ENCODE data around the gene DLG5.

Gene DLG5

GRCh38 chr10:77820349-77820748, 106.2 kb downstream of the DLG5 start:
- no peak for DNase-seq (ENCODE audit: low read depth in 3 of 3)

GRCh38 chr10:77819210-77820112, 107.1 kb downstream of the DLG5 start:
- DNase-seq (ENCODE audit: low read depth in 3 of 3), result no peak

GRCh38 chr10:77818378-77818777, 108.2 kb downstream of the DLG5 start:
- DNase-seq (ENCODE audit: low read depth in 3 of 3), result no peak

GRCh38 chr10:77817541-77817940, 109.0 kb downstream of the DLG5 start:
- no peak for DNase-seq (ENCODE audit: low read depth in 3 of 3)

GRCh38 chr10:77816311-77816710, 110.2 kb downstream of the DLG5 start:
- DNase-seq (ENCODE audit: low read depth in 3 of 3), result no peak

GRCh38 chr10:77812741-77813140, 113.8 kb downstream of the DLG5 start:
- no peak for DNase-seq (ENCODE audit: low read depth in 3 of 3)

- DNase-seq (ENCODE audit: low read depth in 3 of 3), result no peak
Observed at GRCh38 chr10:77811831-77812430, 114.6 kb downstream of the DLG5 start.

GRCh38 chr10:77810446-77811335, 115.9 kb downstream of the DLG5 start:
- no peak for DNase-seq (ENCODE audit: low read depth in 3 of 3)

- no peak for DNase-seq (ENCODE audit: low read depth in 3 of 3)
Observed at GRCh38 chr10:77809336-77809735, 117.2 kb downstream of the DLG5 start.

GRCh38 chr10:77807706-77808105, 118.8 kb downstream of the DLG5 start:
- no peak for DNase-seq (ENCODE audit: low read depth in 3 of 3)

- DNase-seq (ENCODE audit: low read depth in 3 of 3), result no peak
Observed at GRCh38 chr10:77806511-77807157, 119.9 kb downstream of the DLG5 start.

GRCh38 chr10:77805676-77806075, 120.9 kb downstream of the DLG5 start:
- DNase-seq (ENCODE audit: low read depth in 3 of 3), result no peak

GRCh38 chr10:77804371-77804770, 122.2 kb downstream of the DLG5 start:
- DNase-seq (ENCODE audit: low read depth in 3 of 3), result no peak

- DNase-seq (ENCODE audit: low read depth in 3 of 3), result peak in 1 of 3 experiments; percentile 5
Observed at GRCh38 chr10:77801474-77802161, 124.9 kb downstream of the DLG5 start.

GRCh38 chr10:77800738-77801266, 125.8 kb downstream of the DLG5 start:
- DNase-seq (ENCODE audit: low read depth in 3 of 3), result no peak

- no peak for DNase-seq (ENCODE audit: low read depth in 3 of 3)
Observed at GRCh38 chr10:77800320-77800719, 126.2 kb downstream of the DLG5 start.

GRCh38 chr10:77799352-77799751, 127.2 kb downstream of the DLG5 start:
- DNase-seq (ENCODE audit: low read depth in 3 of 3), result no peak

- DNase-seq (ENCODE audit: low read depth in 3 of 3), result no peak
Observed at GRCh38 chr10:77798940-77799339, 127.6 kb downstream of the DLG5 start.

- no peak for DNase-seq (ENCODE audit: low read depth in 3 of 3)
Observed at GRCh38 chr10:77796311-77796915, 130.1 kb downstream of the DLG5 start.

- no peak for DNase-seq (ENCODE audit: low read depth in 3 of 3)
Observed at GRCh38 chr10:77795426-77796055, 131.0 kb downstream of the DLG5 start.

Measured in stimulated activated CD4-positive, alpha-beta T cell treated with anti-CD3 and anti-CD28 coated beads, TNF-alpha, amount 100 ng/mL, for 4 hours (primary cell).